NCI-H345 treated with DMSO at 0.1 percent for 48 hours (cell line): ENCODE data around the gene AIM2.
"Not testable (repeated sequence)": the region's sequence is repeated elsewhere in the genome, so short reads cannot be mapped to it uniquely, and the experiment has no call there.

Experiments used
- DNase-seq: peaks from one replicate; lab custom pipeline; 2025; ENCODE audit not compliant: unreplicated experiment; lab: John Stamatoyannopoulos, UW

AIM2 gene

DNA sequence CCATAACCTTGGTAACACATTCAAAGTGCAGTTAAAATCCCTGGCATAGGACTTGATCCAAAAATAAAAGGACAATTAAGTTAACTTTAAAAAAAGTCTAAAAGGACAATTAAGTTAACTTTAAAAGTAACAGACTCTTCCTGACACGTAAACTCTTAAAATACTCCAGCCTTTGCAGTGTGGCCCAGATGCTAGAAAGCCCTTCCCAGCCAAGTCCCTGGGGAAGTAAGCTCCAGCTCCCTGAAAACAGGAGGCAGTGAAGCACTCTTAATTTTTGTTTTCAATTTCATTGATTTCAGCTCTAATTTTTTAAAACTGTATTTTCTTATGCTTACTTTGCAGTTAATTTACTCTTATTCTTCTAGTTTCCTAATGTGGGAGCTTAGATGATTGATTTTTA, 5.1 kb upstream of the AIM2 start:
- no peak for DNase-seq

DNA sequence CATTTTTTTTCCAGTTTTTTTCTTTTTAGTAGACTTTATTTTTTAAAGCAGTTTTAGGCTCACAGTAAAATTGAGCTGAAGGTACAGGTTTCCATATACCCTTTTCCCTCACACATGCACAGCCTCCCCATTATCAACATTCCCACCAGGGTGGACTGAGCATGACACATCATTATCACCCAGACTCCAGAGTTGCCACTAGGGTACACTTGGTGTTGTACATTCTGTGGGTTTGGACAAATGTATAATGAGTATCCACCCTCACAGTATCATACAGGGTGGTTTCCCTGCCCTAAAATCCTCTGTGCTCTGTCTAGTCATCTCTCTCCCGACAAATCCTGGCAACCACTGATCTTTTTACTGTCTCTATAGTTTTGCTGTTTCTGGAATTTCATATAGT, 3.0 kb upstream of the AIM2 start:
- DNase-seq = no peak

GRCh38 chr1:159077120-159077961, 775 bp upstream of the AIM2 start:
- DNase-seq = no peak

DNA sequence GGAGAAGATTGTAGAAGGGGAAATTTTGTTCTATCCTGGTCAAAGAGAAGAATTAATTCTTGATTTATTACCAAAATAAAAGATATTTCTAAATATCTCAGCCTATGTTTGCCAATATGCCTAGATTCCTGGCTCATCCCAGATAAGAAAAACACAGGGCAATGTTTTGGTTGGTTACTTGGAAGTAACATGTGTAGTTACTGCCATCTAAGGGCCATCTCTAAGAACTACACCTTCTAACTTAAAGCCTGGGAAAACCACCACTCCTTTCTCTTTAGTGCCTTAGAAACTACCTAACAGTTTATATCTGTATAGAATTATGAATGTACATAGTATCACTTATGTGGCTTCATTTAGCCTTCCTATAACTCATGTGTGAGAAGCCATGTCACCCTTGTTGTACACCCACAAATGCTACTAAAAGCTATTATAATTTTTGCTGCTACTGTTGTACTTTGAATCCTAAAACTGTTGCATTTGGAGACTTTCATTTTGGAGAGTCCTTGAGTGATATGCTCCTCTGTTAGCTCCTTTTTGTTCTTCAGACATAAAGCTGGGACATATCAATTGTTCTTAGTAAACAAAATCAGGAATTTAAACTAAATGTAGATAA, 4.5 kb downstream of the AIM2 start:
- DNase-seq = peak; percentile 34

- no peak for DNase-seq
Observed at GRCh38 chr1:159068886-159069285, 7.7 kb downstream of the AIM2 start.

DNA sequence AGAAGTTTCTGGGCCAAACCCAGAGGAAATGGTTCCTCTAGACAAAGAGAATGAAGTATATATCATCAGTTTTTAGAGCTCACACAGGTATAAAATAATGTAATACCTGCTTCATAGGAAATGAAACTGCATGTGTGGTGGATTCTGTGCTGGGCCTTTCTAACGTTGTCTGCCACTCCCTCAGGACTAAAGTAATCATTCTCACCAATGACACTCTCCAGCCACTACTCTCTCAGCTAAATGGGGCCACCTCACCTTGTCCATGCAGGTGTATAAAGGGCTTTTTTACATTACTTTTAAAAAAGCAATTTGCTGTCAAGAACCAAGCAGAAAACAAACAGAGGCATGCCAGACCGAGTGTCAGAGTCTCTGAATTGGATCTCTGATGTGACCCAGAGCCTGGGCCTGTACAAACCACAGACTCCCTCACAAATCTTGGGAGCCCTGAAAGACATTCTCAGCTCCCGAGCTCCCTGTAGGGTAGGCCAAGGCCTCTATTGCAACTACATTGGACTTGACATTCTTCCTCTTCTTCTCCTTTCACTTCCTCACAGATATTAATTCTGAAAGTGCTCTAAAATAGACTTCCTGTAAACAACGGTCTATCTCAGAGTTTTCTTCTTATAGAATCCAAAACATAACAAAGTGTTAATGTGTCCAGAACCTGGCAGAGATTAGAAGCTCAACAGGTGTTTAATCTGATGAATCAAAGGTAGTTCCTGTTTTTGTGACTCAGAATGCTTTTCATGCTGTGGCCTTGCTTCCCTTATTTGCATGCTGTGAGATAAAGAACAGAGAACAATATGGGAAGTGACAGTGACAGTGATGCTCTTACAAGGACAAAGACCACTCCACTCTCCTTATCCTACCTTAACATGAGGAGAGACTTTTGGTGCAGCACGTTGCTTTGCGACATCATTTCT, 8.6 kb downstream of the AIM2 start:
- no peak for DNase-seq

DNA sequence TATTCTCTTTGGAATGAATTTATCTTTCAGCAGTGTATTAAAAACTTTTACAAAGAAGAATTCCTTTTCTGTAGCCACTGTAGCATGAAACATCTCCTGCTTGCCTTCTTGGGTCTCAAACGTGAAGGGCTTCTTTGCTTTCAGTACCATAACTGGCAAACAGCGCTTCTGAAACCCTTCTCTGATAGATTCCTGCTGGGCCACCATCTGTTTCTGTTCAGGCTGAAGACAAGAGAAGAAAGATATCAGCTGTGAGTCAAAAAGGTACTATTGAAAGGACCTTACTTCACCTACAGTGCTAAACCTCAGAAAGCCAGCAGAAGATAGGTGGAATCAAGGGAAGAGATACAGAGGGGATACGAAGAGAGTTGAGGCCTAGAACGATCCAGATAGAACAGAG, 10.5 kb downstream of the AIM2 start:
- no peak for DNase-seq

GRCh38 chr1:159065106-159065505, 11.5 kb downstream of the AIM2 start:
- DNase-seq = no peak

- DNase-seq = no peak
Observed at GRCh38 chr1:159058751-159059150, 17.8 kb downstream of the AIM2 start.

DNA sequence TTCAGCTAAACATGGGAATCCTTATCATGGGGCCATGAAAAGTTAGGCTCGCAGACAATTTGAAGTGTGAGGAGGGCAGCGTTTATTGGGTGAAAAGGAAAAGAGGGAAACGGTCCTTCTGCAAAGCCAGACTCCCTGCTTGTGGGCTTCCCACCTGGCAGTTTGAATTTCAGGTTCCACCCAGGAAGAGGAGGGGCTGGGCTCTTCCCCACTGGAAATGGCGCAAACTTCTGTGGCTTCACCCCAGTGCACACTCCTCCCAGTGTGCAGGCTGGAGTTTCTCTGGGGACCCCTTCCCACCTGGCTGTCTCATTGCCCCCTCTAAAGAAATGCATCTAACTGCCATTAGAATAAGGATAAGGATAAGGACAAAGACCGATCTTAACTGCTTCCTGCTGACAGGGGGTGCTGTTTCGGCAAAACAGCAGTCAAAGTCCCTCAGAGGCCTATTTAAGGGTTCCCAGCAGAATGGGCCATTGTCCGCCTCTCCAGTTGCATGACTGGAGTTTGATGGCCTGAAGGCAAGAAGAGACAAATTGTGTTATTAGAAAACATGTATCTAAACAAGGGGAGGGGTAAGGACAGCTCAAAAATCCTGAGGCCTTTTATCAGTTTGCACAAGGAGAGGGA, 20.4 kb downstream of the AIM2 start:
- no peak for DNase-seq

DNA sequence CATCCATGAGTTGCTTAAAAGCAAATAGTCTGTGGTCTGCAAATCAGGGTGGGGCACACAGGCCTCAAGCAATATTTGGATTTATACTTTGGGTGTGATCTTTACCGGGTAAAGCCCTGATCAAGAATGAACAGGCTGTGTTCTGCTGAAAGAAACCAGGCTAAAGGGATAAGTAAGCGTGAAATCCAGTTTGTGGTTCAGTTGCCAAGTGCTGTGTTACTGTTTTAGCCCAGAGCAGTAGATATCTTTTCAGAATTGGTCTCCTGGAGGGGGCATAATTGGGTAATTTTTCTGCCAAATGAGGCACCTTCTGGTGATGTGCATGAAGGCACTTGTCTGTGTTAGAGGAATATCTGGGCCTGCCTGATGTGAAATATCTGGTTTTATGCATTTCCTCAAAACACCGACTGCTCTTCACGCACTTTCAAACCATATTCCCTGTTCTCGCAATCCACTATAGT, 21.4 kb downstream of the AIM2 start:
- DNase-seq = no peak

GRCh38 chr1:159054427-159054826, 22.1 kb downstream of the AIM2 start:
- DNase-seq = no peak

DNA sequence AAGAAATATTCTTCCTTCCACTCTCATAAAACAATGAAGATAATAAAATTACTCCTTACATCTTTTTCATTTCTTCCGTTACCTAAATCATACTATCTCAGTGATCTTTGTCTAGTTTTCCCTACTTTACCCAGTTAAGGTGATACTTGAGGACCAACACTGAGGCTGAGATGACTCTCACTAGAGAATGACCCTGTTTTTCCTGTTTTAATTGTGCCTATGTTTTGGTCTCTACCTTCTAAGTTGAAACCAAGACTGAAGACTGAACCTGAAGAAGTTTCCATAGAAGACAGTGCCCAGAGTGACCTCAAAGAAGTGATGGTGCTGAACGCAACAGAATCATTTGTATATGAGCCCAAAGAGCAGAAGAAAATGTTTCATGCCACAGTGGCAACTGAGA, 25.1 kb downstream of the AIM2 start:
- DNase-seq = no peak

DNA sequence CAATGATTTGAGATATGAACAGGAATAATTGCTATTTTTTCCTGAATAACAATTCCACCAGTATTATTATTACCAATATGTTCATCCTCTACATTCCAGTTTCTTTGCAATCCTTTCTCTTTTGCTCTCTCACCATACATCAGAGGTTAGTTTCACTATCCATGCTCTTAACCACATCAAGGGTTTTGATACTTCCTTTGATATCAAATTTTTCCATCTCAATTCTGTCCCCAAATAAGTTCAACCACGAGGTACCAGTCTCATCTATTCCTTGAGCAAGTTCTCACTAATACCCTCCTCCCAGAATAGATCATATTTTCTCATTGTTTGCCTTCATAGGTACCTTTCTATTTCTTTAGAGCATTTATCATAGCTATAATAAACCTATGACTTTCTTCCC, 30.1 kb downstream of the AIM2 start:
- DNase-seq = not testable (repeated sequence)

GRCh38 chr1:159040893-159041724, 35.5 kb downstream of the AIM2 start:
- DNase-seq = no peak

DNA sequence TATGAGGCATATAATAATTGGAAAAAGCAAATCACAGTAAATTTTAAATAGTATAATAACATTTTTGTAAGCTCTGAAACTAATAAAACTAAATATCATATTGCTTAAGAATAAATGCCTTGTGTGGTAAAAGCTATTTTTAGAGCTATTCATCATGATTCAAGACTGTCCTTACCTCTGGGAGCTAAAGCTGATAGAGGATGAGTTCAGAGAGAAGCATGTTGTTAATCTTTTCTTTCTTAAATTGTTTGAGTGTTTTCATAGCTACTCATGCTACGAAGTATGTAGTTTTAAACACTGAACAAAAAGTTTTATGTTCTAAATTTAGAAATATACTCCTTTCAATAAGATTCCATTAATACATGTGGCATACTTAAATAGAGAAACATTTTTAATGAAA, 36.4 kb downstream of the AIM2 start:
- no peak for DNase-seq

DNA sequence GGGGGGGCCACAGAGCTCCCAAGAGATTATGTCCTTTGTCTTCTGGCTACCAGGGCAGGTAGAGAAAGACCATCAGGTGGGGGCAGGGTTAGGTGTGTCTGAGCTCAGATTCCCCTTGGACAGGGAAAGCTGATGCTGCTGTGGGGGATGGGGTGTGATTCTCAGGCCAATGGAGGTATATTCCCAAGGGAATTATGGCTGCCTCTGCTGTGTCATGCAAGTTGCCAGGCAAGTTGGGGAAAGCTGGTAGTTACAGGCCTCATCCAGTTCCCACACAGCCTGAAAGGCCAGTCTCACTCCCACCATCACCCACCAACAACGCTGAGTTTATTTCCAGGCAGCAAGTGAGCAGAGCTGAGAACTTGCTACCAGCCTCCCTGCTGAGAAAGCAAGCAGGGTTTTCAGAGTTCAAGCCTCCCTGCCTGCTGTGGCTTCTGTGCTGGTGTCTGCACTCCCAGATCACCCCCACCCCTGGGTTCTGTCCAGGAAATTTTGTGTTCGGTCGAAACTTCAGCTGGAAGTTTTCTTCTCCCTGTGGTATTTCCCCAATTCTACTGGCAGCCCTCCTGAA, 45.6 kb downstream of the AIM2 start:
- DNase-seq = no peak

DNA sequence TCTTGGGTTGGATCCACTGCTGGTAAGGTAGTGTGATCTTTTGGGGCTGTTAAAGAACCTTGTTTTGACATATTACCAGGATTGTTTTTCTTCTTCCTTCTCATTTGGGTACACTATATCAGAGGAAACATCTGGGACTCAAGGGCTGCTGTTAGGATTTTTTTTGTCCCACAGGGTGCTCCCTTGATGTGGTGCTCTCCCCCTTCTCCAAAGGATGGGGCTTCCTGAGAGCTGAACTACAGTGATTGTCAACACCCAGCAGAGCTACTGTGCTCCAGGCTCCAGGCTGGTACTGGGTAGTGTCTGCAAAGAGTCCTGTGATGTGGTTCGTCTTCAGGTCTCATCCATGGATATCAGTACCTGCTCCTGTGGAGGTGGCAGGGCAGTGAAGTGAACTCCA, 46.3 kb downstream of the AIM2 start:
- DNase-seq = no peak

GRCh38 chr1:159026841-159027240, 49.7 kb downstream of the AIM2 start:
- DNase-seq = not testable (repeated sequence)

DNA sequence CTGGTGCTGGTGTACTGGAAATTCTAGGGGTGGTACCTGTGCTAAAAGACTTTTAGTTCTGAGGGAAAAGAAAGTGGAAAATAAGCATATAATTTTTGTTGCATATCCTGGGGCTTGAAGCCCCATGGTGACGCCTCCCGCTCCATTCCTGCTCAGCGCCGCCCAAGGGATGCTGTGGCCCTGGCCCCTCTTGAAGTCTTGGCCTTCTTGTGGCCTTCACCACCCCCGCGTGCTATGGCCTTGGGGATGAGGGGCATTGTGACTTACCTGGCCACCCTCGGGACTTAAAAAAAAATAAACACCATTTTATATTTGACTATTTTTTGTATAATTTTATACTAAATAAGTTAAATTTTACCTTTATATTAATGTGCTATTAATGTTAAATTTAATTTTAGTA, 51.5 kb downstream of the AIM2 start:
- no peak for DNase-seq
